ENCODE data around the gene HDAC9.
A peak's percentile ranks its signal among the peaks of the same experiment; 100 is the strongest.

Gene HDAC9

GRCh38 chr7:18494821-18495408 lies 634 bp upstream of the HDAC9 start:
- peak; percentile 38 for DNase-seq

GRCh38 chr7:18496341-18496700 lies 772 bp downstream of the HDAC9 start:
- DNase-seq = no peak

GRCh38 chr7:18497082-18497481 lies 1.5 kb downstream of the HDAC9 start:
- DNase-seq = no peak

GRCh38 chr7:18497800-18498199 lies 2.3 kb downstream of the HDAC9 start:
- peak; percentile 11 for DNase-seq

- DNase-seq = no peak
Measured at GRCh38 chr7:18498341-18498740, 2.8 kb downstream of the HDAC9 start.

GRCh38 chr7:18499407-18500177 lies 4.0 kb downstream of the HDAC9 start:
- DNase-seq = no peak

GRCh38 chr7:18503126-18503866 lies 7.7 kb downstream of the HDAC9 start:
- no peak for DNase-seq

GRCh38 chr7:18504965-18505364 lies 9.4 kb downstream of the HDAC9 start:
- no peak for DNase-seq

- DNase-seq = no peak
Measured at GRCh38 chr7:18505870-18506460, 10.4 kb downstream of the HDAC9 start.

GRCh38 chr7:18508443-18509427 lies 13.2 kb downstream of the HDAC9 start:
- DNase-seq = no peak

GRCh38 chr7:18509481-18509880 lies 13.9 kb downstream of the HDAC9 start:
- no peak for DNase-seq

- DNase-seq = no peak
Measured at GRCh38 chr7:18511351-18512140, 16.0 kb downstream of the HDAC9 start.

- DNase-seq = no peak
Measured at GRCh38 chr7:18513343-18513742, 17.8 kb downstream of the HDAC9 start.

GRCh38 chr7:18515067-18515466 lies 19.5 kb downstream of the HDAC9 start:
- DNase-seq = no peak

GRCh38 chr7:18517646-18518045 lies 22.1 kb downstream of the HDAC9 start:
- no peak for DNase-seq

GRCh38 chr7:18518555-18518954 lies 23.0 kb downstream of the HDAC9 start:
- no peak for DNase-seq

- no peak for DNase-seq
Measured at GRCh38 chr7:18520450-18521235, 25.1 kb downstream of the HDAC9 start.

- DNase-seq = no peak
Measured at GRCh38 chr7:18521236-18521589, 25.7 kb downstream of the HDAC9 start.

GRCh38 chr7:18521945-18522566 lies 26.5 kb downstream of the HDAC9 start:
- no peak for DNase-seq

- DNase-seq = no peak
Measured at GRCh38 chr7:18524248-18524647, 28.7 kb downstream of the HDAC9 start.

Data from NCI-H345 (cell line).